GM23248 (cell line): ENCODE results near the gene ZBED3.

Experiments
- EZH2 ChIP-seq: fragments of 200-600 bp; sonication (generic); IDR thresholded peaks from 2 replicates; pipeline ENCODE4 v1.6.1; 2018; ENCODE audit warnings: antibody characterized with exemption, mild to moderate bottlenecking; ENCODE audit not compliant: insufficient read depth, poor library complexity, severe bottlenecking
- EZH2phosphoT487 ChIP-seq: fragments of 200-600 bp; sonication (generic); IDR thresholded peaks from 2 replicates; pipeline ENCODE4 v1.6.1; 2018; ENCODE audit warnings: antibody characterized with exemption, moderate library complexity, mild to moderate bottlenecking, low read depth; ENCODE audit not compliant: insufficient read depth

GRCh38 chr5:77103457-77103856 lies 16.4 kb upstream of the ZBED3 start:
- TF ChIP-seq EZH2 = no peak
- no peak for TF ChIP-seq EZH2phosphoT487
